ENCODE data around the gene SAXO1.
"Not testable (repeated sequence)": the region's sequence is repeated elsewhere in the genome, so short reads cannot be mapped to it uniquely, and the experiment has no call there.

SAXO1 gene

DNA sequence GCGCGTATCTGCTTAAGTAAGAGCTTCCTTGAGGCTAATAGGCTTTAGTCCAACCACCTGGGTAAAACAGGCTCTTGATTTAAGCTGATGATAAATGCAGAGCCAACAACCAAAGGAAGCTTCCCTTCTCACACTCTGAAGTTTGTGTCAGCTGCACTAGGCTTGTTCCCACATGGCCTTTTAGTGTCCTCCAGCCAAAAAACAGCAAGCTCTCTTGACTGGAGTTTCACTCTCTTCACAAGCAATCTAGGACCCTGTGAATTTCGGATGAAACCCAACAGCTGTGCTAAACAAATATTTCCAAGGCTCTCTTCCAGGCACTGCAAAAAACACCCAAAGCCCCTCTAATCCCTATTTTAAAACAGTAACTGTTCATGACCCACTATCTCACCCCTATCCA, 63.9 kb downstream of the SAXO1 start:
- DNase-seq = no peak

DNA sequence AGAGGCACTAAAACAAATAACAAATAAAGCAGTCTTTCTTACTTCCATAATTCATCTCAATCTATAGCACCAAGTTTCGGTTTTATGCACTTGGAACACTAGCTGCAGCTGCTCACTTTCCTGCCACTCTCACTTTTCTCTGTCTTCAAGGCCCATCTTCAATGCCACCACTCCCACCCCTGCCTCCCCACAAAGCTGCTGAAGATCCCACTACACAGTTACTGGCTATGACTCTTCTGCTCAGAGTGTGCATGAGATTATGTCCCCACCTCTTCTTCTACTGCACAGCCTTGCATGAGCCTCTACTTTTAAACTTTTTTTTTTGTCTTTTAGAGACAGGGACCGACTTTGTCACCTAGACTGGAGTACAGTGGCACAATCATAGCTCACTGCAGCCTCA, 77.4 kb downstream of the SAXO1 start:
- no peak for DNase-seq

- no peak for DNase-seq
These were observed 81.1 kb downstream of the SAXO1 start for GRCh38 chr9:18951936-18952335.

DNA sequence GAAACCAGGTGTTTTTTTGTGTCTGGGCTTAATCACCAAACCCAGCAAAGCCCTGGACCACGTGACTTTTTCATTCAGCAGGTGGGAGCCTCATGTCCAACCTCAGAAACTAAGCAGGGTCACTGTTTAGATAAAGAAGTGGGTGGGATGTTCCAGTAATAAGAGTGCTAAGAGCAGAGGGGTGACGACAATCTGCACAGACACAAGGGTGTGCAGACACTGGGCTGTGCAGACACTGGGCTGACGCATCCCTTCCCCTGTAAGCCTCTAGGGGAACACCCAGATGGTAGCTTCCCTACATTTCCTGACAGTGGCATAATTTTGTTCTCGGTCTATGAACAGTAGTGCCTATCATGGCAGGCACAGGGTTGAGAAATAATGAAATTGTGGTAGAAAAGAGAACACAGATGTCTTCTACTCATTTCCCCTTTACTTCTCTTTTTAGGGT, 85.1 kb downstream of the SAXO1 start:
- DNase-seq = peak; percentile 99

GRCh38 chr9:18942801-18943200, 90.2 kb downstream of the SAXO1 start:
- no peak for DNase-seq

DNA sequence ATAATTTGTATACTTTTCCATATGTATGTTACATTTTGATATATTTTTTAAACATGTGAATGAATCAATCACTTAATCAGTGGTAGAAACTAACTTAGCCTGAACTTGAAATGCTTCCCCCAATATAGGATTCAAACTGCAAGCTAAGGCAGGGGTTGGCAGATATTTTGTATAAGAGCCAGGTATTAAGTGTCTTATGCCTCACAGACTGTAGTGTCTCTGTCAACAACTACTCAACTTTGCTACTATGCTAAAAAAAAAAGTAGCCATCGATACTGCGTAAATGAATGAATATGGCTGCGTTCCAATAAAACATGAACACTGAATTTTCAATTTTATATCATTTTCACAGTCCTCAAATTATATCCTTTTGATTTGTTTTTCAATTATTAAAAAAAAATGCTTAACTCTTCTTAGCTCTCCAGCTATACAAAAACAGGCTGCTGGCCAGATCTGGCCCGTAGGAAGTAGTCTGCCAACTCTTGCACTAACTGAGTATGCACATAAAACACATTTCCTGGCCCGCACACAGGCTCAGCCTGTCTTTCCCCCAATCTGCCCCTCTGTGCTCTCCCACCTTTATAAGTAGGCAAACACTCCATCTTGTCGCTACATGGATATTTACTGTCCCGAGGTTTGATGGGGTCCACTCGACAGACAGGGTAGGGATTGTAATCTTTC, 91.8 kb downstream of the SAXO1 start:
- no peak for DNase-seq

- DNase-seq = no peak
These were observed 93.1 kb downstream of the SAXO1 start for GRCh38 chr9:18939943-18940342.

- no peak for DNase-seq
These were observed 96.7 kb downstream of the SAXO1 start for GRCh38 chr9:18936094-18936871.

DNA sequence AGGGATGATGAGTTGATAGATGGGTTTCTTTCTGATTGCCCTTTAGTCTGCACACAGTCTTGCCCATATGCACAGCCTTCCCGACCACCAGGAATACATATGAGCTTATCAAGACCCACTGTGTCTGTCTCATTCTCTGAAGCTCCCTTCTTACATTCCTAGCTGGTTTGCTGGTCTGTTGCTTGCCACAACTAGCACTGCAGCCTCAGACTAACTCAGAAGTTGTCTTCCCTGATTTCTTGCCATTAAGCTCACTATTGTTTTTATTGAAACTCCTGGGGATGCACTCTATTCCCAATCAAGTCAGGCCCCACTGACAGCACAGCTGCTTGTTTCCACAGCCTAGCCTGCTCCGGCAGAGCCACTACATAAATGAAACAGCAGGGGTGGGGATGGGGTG, 97.5 kb downstream of the SAXO1 start:
- no peak for DNase-seq

DNA sequence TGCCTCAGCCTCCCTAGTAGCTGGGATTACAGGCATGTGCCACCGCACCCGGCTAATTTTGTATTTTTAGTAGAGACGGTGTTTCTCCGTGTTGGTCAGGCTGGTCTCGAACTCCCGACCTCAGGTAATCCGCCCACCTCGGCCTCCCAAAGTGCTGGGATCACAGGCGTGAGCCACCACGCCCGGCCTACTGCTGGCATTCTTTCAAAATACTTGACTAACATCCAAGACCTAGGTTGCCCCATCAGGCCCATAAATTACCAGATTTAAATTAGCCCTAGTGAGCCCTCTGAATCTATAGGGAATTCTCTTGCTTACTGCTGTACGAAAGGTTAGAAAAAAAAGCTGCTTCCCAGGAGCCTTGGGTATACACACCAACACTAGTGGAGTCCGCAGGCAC, 102.4 kb downstream of the SAXO1 start:
- not testable (repeated sequence) for DNase-seq

GRCh38 chr9:18928711-18929110, 104.3 kb downstream of the SAXO1 start:
- DNase-seq = no peak

GRCh38 chr9:18926513-18926912, 106.5 kb downstream of the SAXO1 start:
- no peak for DNase-seq

GRCh38 chr9:18925880-18926279, 107.1 kb downstream of the SAXO1 start:
- no peak for DNase-seq

- no peak for DNase-seq
These were observed 109.2 kb downstream of the SAXO1 start for GRCh38 chr9:18923671-18924430.

- no peak for DNase-seq
These were observed 109.8 kb downstream of the SAXO1 start for GRCh38 chr9:18923167-18923566.

DNA sequence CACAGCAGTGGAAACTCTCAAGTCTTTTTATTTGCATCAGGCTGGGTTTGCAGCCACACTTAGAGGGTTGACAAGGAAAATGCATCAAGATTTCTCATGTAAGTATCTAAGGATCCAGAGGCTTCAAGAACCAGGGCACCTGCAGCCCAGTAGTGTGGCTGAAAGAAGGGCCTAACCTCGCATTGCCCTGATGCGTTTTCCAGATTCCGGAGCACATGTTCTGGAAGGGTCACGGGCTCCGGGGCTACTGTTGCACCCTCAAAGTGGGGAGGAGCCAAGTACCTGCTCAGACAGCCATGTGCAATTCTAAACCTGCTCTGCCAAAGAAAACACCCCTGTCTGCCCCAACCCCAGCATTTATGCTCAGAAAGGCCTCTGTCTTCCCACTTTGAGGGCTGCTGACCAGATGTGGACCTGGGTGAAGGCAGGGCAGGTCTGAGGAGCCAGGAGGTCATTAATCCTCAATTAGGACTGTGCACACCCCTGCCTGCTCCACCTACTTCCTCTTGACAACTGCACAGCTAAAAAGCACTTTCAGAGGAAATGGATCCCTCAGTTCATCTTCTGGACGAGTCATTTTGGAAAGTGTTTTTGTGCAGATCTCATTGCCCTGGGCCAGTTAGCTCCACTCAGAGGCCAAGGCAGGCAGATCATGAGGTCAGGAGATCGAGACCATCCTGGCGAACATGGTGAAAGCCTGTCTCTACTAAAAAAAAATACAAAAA, 110.7 kb downstream of the SAXO1 start:
- peak; percentile 36 for DNase-seq

- no peak for DNase-seq
These were observed 111.5 kb downstream of the SAXO1 start for GRCh38 chr9:18921366-18922075.

DNA sequence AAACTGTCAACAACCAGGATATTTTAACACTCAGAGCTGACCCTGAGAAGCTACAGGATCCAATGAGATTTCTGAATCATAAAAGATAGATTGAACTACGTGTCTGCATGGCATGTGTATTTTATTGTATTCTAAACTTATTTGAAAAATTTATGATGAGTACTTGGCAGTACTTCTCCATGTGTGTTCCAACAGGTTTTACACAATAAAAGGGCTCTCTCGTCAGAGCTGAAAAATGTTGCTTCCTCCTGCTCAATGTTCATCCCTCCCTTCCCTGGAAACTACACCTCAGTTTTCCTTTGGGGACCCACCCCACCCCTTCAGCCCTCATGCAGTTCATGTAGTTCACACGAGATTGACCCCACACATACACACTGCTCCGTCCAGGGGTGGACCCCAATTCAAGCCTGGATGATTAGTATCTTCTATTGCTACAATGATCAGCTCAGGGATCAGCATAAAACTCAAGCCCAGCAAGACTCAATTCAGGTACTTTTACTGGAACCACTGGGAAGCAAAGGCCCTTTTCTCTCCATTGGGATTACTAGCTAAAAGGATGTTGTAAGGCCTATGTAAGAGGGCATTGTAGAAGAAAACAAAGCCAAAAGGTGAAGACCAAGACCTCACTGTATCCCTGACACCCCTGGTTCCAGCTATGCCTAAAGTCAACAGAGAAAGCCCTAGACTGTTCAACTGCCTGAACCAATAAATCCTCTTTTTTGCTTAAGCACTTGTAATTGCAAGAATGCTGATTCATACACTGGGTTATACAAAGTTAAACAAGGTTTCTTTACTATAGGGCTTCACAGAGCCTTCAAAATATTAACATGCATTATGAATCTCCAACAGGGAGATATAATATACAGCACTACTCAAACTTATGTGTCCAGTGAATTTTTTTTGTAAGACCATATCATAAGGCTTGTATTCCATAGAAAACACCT, 112.6 kb downstream of the SAXO1 start:
- no peak for DNase-seq

GRCh38 chr9:18911714-18912342, 121.2 kb downstream of the SAXO1 start:
- DNase-seq = no peak

GRCh38 chr9:18910916-18911315, 122.1 kb downstream of the SAXO1 start:
- no peak for DNase-seq

GRCh38 chr9:18910435-18910834, 122.6 kb downstream of the SAXO1 start:
- no peak for DNase-seq
